GM19397 (cell line): Measurements from ENCODE around the gene CCDC73.
"Not testable (repeated sequence)": the region's sequence is repeated elsewhere in the genome, so short reads cannot be mapped to it uniquely, and the experiment has no call there.

ENCODE experiments used
- ATAC-seq: cut with Tn5 transposase; IDR thresholded peaks from one replicate; pipeline ENCODE4 v1.9.1; 2021; ENCODE audit warnings: mild to moderate bottlenecking, moderate library complexity; ENCODE audit not compliant: unreplicated experiment

Gene CCDC73

DNA sequence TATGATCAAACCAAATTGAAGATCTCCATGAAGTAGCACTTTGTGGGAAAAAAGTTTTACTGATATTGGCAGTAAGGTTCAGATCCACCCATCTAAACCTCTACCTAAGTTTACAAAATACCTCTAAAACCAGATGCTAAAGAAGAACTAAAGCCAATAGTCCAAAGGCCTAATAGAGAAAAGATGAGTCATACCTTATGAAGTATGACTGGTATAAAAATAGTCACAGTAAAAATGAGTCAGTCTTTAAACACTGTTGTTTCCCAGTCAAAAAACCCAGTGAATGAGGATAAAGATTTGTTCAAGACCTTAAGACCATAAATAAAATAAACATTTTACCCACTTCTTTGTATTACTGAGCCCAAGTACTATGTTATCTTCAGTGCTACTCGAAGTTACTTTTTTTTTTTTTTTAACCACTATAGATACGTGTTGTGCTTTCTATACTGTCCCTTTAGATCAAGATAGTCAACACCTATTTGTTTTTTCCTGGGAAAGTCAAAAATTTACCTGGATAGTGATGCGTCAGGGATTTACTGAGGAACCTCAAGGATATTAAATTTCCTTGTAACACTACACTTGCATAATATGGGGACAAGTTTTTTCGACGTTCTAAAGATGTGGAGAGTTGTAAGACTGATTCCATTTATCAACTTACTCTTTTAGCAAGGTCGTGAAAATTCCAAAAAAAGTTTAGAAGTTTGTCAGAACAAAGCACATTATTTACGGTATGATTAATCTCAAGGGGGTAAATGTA lies 87.3 kb downstream of the CCDC73 start:
- no peak for ATAC-seq

DNA sequence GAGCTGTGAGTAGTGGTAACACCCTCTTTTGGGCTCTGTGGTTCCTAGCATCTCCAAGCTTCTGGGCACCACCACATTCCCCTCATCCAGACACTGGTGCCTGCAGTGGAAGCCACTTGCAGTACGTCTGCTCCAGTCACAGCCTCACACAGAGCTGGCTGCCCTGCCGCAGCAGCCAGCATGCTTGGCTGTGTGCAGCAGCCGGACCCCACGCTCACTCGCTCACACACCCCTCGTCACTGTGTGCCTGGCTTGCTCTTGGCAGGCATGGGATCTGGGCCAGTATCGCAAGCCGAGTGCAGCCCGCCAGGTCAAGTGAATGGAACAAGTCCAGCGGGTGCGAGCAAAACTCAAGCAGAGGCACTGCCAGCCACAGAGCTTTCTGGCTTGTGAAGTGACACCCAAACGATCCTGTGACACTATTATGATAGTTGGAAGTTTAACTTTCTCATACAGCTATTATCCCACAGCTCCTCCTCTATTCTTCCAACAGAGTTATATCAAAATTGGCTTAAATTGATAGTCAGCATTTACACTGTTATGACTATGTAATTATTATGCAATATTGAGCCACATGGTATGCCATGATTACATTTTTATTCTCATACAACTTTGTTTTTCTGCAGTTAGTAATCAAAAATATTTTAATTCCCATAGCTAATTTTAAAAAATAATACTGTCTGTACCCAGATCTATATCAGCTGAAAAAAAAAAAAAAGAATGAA lies 89.0 kb downstream of the CCDC73 start:
- no peak for ATAC-seq

DNA sequence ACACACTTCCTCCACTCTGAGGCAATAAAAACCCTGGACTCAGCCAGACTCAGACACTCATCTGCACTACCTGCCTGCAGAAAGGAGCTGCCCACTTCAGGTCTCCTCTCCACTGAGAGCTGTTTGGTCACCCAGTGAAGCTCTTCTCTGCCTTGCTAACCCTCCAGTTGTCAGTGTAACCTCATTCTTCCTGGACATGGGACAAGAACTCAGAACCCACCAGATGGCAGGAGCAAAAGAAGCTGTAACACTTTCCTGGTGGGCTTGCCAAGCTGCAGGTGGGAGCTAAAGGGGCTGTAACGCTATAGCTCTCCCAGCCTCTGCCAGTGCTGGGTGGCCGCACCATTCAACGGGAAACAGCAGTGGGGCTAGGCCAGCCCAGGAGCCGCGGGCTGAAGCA lies 89.7 kb downstream of the CCDC73 start:
- no peak for ATAC-seq

DNA sequence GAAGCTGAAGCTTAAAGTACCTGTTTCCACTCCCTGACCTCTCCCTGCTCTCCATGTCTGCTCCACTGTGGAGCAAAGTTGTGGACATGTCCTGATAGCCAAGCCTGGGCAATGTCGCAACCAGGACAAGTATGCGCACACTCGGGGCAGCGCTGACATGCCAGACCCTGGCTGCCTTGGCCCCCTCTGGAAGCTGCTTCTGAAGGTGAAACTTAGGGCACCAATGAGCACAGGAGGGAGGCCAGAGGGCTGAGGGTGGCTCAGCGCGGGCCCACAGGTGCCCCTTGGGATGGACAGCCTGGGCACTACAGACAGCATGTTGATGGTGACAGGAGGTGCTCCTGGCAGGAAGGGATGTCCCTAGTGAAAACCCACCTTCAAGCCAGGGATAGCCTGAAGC lies 90.2 kb downstream of the CCDC73 start:
- ATAC-seq = no peak

DNA sequence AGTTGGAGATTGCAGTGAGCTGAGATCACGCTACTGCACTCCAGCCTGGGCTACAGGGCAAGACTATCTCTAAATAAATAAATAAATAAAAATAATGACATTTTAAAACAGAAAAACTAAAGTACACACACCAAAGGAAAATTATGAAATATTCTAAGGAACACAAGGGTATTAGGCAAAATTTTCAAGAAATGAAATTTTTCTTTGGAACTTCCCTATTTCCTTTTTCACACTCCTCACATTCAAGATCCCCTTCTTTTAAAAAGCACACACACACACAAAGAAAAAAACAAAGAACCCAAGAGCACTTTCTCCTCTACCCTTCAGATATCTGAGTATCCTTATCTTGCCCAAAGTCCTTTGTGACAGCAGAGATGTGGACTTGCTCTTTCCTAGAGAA lies 92.8 kb downstream of the CCDC73 start:
- ATAC-seq = no peak

DNA sequence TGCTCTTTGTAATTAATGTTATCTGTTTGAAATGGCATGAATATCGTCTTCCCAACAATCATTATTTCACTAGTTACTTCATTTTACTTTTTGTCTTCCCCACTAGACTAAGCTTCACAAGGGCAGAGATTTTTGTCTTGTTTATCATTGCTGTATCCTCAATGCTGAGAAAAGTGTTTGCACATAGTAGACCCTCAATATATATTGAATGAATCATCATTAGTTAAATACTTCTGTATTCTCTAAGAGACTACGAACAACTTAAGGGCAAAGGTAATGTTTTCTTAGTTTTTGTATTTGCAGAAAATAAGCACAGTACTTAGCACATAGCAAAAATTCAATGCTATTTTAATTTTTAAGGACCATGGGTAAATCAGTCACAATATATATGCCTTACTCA lies 95.9 kb downstream of the CCDC73 start:
- no peak for ATAC-seq

DNA sequence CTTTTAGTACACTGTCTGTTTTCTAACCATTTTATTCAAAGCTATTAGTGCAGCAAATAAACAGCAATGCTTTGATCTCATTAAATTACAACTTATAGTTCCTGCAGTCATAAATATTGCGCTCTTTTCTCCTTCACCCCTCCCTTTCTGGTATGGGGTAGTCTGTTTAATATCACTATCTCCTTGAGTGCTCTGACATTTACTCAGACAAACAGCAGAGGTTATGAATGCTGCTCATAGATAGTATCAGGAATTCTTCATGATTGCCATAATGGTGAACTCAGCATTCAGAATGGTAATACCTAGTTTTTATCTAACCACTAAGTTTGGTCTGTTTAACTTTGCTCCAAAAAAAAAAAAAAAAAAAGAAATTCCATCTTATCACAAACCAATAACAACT lies 123.4 kb downstream of the CCDC73 start:
- ATAC-seq = no peak

DNA sequence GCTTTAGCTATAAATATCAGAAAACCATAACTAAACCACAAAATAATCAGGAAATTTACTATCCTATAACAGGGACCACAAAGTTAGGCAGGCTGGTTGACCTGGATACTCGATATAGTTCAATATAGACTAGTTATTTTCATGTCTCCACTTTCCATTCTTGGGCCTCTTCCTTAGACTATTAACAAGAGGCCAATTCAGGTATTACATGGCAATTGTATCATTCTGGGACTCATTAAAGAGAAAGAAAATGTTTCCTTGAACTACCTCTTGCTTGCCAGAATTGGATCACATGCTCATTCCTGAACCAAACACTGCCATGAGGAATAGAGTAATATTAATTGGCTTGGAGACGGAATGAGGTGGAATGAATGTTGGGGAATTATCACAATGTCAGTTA lies 134.8 kb downstream of the CCDC73 start:
- no peak for ATAC-seq

DNA sequence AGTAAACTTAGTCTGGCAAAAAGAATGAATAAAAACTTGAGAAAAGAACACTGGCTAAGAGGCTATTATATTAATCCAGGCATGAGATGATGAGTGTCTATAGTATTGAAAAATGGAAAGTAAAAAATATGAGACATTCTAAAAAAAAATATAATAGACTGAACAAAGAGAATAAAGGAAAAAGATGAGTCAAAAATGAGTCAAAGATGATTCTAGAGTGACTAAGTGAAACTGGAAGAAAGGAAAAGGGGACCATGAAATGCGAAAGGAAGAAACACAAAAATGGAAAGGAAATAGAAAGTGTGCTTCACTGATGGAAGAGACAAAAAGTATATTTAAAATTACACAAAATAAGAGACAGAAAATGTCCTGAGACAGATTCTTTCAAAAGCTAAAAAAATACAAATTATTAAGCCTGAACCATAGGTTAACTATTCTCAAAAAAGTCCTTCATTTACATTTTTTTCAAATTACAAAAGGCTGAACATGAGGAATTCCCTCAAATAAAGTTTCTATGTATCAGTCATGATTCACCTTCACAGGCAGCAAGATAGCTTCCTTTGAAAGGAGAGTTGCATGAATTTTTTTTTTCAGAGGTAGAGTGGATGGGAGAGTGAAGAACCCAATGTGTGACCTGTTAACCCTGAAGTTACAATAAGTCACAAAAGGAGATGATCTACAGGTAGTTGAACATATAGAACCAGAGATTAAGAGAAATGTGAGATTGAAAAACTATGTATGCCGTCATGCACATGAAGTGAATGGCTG lies 135.6 kb downstream of the CCDC73 start:
- no peak for ATAC-seq

DNA sequence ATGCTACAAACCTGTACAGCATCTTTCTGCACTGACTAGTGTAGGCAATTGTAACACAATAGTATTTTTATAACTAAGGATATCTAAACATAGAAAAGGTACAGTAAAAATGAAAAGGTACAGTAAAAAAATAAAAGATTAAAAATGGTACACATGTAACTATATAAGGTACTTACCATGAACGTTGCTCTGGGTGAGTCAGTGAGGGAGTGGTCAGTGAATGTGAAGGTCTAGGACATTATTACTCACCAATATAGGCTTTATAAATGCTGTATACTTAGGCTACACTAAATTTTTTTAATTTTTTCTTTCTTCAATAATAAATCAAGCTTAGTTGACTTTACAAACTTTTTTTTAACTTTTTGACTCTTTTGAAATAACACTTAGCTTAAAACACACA lies 150.9 kb downstream of the CCDC73 start:
- no peak for ATAC-seq

DNA sequence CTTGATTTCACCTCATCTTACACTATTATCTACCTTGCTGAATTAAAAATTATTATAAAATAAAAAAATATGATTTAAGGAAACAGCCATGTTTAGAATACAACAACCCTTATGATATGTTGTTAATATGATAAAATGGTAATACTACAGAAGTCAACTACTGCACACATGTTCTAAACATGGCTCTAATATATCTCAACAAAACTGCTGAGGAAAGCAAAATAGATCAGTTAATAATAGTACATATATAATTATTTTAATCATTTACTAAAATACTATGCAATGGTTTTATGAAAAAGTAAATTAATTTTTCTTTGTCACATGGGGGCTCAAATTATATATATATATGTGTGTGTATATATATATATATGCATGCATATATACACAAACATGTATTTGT lies 153.1 kb downstream of the CCDC73 start:
- ATAC-seq = no peak

DNA sequence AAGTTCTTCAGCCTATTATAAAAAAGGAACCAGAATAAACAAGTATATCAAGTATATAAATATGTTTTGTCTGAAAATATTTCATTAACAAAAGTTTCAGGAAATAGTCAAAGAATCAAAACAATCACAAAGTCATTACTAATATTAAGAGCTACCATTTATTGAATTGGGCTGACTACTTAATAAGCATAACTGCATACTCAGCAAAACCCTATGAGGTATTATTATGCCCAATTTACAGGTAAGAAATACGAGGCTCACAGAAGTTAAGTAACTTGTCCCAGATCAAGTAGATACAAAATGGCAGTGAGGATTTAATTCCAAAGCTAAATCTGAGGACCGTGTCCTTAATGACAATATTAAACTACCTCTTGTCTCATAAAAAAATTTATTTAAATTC lies 158.6 kb downstream of the CCDC73 start:
- ATAC-seq = no peak

DNA sequence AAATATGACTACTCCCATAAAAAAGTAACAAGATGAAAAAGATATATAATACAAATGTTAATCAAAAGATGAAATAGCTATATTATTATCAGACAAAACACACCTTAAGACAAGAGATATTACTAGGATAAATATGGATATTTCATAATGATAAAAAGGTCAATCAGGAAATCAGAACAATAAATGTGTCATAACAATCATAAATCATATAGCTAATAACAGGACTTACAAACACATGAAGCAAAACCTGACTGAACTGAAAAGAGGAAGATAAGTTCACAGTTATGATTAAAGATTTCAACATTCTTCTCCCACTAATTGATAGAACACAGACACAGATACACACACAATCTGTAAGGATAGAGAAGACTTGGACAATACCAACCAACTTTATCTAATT lies 163.6 kb downstream of the CCDC73 start:
- ATAC-seq = no peak

DNA sequence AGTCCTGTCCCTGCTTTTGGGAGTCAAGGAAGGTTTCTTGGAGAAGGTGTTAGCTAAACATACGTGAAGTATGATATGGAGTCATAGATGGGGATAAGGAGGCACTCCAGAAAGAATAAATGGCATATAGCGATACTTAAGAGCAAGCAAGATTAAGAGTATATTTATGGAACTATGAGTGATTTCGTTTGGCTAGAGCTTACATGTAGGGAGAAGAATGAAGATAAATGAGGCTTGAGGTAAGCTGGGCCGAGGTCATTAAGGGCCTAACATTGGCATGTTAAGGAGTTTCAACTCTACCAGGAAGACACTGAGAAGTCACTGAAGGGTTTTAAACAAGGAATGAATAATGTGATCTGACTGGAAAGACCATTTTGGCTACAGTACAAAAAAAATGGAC lies 177.6 kb downstream of the CCDC73 start:
- no peak for ATAC-seq

DNA sequence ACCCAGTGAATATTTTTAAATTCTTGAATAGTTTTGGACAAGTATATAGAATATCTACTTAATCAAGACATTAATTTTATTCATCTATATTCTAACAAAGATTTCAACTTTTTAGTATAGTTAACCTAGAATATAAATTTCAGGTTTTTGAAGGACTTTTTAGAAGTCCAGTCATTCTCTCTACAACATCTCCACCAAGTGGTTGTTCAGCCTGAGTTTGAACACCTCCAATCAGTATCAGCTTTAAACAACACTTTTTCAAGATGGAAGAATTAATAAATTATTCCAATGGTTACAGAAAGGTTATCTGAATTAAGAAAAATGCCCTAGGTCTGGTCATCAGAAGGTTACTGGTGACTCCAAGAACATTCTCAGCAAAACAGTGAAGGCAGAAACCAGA lies 179.0 kb downstream of the CCDC73 start:
- ATAC-seq = no peak

DNA sequence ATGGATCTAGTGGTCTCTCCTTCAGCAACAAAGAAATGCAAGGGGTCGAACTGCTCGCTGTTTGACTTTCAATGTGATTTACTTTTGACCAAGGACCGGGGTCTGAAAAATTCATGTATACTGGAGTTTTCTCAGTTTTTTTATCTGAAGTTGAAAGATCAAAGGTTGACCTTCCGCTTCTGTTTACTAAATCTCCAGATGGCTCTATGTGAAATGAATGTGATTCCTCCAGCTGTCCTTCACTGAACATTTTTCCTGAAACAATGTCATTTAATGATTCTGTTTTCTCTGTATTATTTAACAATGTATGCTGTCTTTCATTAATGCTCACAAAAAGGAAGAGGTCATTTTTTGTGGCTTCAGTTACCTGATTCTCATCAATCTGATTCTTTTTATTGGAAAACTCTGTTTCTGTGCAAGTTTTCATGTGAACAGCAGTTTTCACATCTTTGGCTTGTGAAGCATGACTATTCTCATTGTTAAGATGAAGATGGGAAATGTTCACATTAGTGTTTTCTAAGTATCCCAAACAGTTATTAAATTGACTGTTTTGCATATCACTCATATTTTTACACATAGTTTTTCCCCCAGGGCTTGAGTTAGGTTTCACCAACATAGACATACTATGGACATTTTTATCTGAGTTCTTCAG lies 180.8 kb downstream of the CCDC73 start:
- no peak for ATAC-seq

DNA sequence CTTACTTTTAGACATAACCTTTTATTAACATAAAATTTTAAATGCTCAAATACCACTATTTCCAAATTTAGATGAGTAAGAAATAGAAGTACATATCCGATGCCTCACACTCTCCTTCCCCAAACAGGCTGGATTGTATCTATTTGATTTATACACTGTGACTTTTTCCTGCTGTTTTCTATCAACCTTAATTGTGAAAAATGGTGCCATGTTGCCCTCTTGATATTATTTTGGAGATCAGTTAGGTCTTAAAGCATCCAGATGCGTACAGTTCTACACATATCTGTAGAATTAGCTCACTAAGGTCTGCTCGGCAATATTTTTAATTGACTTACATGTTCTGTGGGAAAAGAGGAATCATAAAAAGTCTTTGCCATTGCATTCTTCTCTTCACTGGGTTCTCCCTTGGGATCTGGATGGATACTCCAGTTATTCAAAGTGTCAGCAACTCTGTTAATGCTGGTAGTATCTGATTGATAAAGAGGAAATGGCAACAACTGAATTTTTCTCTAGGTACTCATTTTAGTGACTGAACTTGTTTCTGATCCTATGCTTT lies 183.6 kb downstream of the CCDC73 start:
- ATAC-seq = no peak

DNA sequence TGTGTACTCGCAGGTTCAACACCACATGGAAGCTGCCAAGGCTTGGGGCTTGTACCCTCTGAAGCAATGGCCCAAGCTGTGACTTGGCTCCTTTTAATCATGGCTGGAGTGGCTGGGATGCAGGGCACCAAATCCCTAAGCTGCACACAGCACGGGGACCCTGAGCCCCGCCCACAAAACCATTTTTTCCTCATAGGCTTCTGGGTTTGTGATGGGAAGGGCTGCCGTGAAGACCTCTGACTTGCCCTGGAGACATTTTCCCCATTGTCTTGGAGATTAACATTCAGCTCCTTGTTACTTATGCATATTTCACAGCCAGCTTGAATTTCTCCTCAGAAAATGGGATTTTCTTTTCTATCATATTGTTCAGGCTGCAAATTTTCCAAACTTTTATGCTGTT lies 185.6 kb downstream of the CCDC73 start:
- ATAC-seq = not testable (repeated sequence)

DNA sequence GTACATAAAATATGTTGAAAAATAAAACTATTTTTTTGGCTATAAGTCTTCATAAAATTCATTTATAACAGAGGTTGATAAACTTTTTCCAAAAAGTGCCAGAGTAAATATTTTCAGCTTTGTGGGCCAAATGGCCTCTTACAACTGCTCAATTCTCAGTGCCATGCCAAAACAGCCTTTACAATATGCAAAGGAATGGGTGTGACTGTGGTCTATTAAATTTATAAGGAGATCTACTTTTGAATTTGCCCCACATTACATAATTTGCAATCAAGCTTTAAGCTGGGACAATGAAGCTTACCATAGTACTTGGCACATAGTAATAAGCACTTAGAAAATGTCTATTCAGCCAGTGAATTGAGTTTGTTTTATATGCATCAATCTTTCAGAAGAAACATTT lies 188.2 kb downstream of the CCDC73 start:
- ATAC-seq = no peak

DNA sequence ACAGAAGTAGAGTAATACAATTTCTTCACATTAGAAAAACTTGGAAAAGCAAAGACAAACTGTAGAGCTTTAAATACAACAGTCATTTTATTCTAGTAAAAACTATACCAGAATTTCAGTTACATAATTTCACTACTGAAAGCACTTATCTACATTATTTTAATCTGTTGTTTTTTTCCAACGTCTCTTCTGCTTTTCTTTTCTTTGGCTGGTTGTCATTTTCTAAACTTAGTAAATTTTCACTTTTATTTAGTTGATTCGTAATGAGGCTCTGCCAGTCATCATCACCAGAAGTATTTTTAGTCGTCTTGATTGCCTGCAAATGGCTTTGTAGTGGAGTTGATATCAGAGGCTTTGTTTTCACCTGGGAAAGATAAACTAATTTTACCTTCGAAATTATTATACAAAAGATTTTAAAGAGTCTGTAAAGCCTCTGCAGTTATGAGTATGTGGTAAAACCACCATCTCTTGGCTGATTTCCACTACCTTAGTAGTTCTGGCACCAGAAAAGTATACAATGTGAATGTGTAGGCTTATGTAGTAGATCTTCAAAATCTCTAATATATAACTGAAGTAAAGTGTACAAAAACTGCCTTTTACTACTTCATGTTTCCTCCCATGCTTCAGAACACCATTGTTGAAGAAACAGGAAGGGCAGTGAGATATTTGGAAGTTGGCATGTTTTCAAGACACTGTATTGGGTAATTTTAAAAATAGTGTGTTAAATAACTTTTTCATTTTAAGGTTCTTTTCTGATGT lies 191.6 kb downstream of the CCDC73 start:
- ATAC-seq = no peak
